OCI-LY1 (cell line): ENCODE measurements around the gene PDGFD.

ENCODE experiments used
- CTCF ChIP-seq: fragments of 200-600 bp; sonication (generic), shearing (Covaris generic); IDR thresholded peaks from 2 replicates; pipeline ENCODE4 v1.5.1; 2017; ENCODE audit warnings: mild to moderate bottlenecking, antibody characterized with exemption, low read length, moderate library complexity, mixed read lengths
- EZH2 ChIP-seq: fragments of 200-600 bp; sonication (generic), shearing (Covaris generic); IDR thresholded peaks from 2 replicates; pipeline ENCODE4 v1.8.0; 2017; ENCODE audit warnings: borderline replicate concordance, mixed run types, mild to moderate bottlenecking, antibody characterized with exemption, low read length, moderate library complexity, mixed read lengths

GRCh38 chr11:103871923-103872551 is 291.9 kb downstream of the PDGFD start:
- no peak for TF ChIP-seq EZH2
- no peak for TF ChIP-seq CTCF
